RWPE2 (cell line): ENCODE results near the gene PCSK1.

Experiments
- ATAC-seq: fragments of 200-7000 bp; cut with Tn5 transposase; 3 replicates; pipeline ENCODE4 v1.9.1; 2021; ENCODE audit warnings: low read depth
- DNase-seq: peaks from one replicate; pipeline ENCODE4 v3.0.0-alpha.2; 2020; ENCODE audit warnings: low spot score
- H3K27ac ChIP-seq: fragments of 450-650 bp; 2 replicates; pipeline ENCODE4 v1.5.1; 2017; ENCODE audit warnings: mild to moderate bottlenecking; ENCODE audit not compliant: poor library complexity, severe bottlenecking
- H3K27me3 ChIP-seq: fragments of 250-450 bp; sonication (Bioruptor Pico); 2 replicates; pipeline ENCODE4 v1.5.1; 2021; ENCODE audit warnings: mild to moderate bottlenecking, moderate library complexity; ENCODE audit not compliant: insufficient read depth, poor library complexity, severe bottlenecking
- H3K36me3 ChIP-seq: fragments of 250-450 bp; sonication (Bioruptor Pico); 2 replicates; pipeline ENCODE4 v1.5.1; 2020; ENCODE audit warnings: low read depth, mild to moderate bottlenecking, moderate library complexity
- H3K4me1 ChIP-seq: fragments of 250-450 bp; sonication (Bioruptor Pico); 2 replicates; pipeline ENCODE4 v1.5.1; 2021; ENCODE audit warnings: mild to moderate bottlenecking, moderate library complexity; ENCODE audit not compliant: insufficient read depth, poor library complexity, severe bottlenecking
- H3K4me3 ChIP-seq: fragments of 250-450 bp; sonication (Bioruptor Pico); 2 replicates; pipeline ENCODE4 v1.5.1; 2021; ENCODE audit warnings: mild to moderate bottlenecking, moderate library complexity; ENCODE audit not compliant: severe bottlenecking
- H3K9me3 ChIP-seq: fragments of 250-450 bp; sonication (Bioruptor Pico); 2 replicates; pipeline ENCODE4 v1.5.1; 2021; ENCODE audit warnings: mild to moderate bottlenecking, moderate library complexity; ENCODE audit not compliant: severe bottlenecking
- TF ChIP-seq, protein P1 (sequence below): fragments of 450-650 bp; IDR thresholded peaks from one replicate; pipeline ENCODE4 v1.5.1; 2017; ENCODE audit warnings: mild to moderate bottlenecking, moderate library complexity; ENCODE audit not compliant: poor library complexity, severe bottlenecking

The PCSK1 gene

DNA sequence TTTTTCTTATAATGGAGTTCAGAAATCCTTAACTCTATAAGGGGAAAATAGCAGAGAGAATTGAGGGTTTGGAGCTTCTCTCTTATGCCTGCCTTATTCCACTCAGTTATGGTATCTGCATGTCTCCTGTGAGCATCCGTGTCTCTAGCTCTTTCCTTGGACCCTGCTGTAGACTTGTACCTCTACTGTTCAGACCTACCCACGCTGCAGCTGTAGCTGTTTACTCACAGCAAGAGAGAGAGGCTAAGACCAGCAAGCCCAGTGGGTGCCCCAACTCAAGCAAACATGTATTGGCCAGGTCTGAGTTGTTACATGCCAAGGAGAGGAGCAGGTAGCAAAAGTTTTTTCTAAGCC, 7.1 kb upstream of the PCSK1 start:
- TF ChIP-seq, protein P1, sequence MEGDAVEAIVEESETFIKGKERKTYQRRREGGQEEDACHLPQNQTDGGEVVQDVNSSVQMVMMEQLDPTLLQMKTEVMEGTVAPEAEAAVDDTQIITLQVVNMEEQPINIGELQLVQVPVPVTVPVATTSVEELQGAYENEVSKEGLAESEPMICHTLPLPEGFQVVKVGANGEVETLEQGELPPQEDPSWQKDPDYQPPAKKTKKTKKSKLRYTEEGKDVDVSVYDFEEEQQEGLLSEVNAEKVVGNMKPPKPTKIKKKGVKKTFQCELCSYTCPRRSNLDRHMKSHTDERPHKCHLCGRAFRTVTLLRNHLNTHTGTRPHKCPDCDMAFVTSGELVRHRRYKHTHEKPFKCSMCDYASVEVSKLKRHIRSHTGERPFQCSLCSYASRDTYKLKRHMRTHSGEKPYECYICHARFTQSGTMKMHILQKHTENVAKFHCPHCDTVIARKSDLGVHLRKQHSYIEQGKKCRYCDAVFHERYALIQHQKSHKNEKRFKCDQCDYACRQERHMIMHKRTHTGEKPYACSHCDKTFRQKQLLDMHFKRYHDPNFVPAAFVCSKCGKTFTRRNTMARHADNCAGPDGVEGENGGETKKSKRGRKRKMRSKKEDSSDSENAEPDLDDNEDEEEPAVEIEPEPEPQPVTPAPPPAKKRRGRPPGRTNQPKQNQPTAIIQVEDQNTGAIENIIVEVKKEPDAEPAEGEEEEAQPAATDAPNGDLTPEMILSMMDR = peak; percentile 9
- Histone ChIP-seq H3K4me1 (no peaks in the 10 kb centered on the region), H3K4me3 (no peak overlapping the region), H3K36me3 (no peaks in the 10 kb centered on the region), H3K9me3 (no peaks in the 10 kb centered on the region), H3K27me3 (peaks cover 13% of the 10 kb centered on the region), H3K27ac (no peak overlapping the region)
- ATAC-seq (no peak), DNase-seq (no peak)

DNA sequence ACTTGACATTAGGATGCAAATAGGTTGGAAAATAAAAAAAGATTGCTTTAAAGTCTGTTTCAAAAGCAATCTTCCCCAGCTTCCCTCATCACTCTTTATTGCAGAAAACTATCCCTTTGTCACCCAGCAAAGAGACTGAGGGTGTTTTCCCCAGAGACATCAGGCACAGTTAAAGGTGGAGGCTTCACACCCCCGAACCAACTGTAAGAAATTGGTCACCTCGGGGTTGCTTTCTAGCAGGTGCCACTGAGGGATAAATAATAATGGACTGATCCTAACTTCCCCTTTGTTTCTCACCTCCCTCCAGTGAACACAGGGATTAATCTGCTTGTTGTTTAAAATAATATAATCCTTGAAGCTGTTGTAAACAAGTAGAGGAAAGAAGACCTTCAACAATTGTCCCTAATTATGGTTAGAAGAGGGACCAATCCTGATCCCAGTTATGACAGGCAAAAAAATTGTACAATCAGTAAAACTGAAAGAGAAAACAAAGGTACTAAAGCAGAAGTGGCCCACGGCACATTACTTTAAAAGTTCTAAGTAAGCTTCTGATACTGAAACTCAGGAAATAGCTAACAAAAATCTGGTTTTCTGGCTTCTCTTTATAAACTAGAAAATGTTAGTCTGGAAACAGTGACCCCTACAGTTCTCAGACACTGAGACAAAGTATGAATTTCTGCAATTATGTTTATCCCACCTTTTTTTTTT, 6.6 kb upstream of the PCSK1 start:
- Histone ChIP-seq H3K27me3 (peaks cover 13% of the 10 kb centered on the region), H3K4me1 (no peaks in the 10 kb centered on the region), H3K4me3 (no peak overlapping the region), H3K27ac (no peak overlapping the region), H3K36me3 (no peaks in the 10 kb centered on the region), H3K9me3 (no peaks in the 10 kb centered on the region)
- no peak for ATAC-seq
- TF ChIP-seq, protein P1 = peak; percentile 34
- no peak for DNase-seq

DNA sequence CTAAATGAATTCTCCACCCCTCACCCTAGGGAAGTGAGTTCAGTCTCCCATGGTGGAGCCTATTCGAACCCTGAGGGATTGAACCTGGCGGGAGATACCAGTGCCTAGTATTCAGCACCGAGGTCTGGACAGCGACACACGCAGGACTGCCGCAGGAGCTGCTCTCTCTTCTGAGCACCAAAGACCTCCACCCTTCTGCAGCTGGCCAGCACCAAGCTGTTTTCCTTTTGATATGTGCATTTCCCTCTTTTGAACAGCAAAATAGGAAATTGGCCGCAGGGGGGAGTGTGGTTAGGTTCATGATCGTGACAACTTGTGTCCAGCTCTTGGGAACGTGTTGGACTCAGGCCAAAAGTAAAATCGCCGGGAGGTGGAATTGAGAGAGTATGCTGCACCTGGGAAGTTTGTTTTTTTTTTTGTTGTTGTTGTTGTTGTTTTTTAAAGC, 1.2 kb upstream of the PCSK1 start:
- Histone ChIP-seq H3K27me3 (peaks cover 51% of the 10 kb centered on the region), H3K4me3 (no peak overlapping the region), H3K9me3 (no peaks in the 10 kb centered on the region), H3K36me3 (no peaks in the 10 kb centered on the region), H3K4me1 (peaks cover 4% of the 10 kb centered on the region), H3K27ac (no peak overlapping the region)
- TF ChIP-seq, protein P1 = no peak
- ATAC-seq (peak; percentile 82), DNase-seq (no peak)

DNA sequence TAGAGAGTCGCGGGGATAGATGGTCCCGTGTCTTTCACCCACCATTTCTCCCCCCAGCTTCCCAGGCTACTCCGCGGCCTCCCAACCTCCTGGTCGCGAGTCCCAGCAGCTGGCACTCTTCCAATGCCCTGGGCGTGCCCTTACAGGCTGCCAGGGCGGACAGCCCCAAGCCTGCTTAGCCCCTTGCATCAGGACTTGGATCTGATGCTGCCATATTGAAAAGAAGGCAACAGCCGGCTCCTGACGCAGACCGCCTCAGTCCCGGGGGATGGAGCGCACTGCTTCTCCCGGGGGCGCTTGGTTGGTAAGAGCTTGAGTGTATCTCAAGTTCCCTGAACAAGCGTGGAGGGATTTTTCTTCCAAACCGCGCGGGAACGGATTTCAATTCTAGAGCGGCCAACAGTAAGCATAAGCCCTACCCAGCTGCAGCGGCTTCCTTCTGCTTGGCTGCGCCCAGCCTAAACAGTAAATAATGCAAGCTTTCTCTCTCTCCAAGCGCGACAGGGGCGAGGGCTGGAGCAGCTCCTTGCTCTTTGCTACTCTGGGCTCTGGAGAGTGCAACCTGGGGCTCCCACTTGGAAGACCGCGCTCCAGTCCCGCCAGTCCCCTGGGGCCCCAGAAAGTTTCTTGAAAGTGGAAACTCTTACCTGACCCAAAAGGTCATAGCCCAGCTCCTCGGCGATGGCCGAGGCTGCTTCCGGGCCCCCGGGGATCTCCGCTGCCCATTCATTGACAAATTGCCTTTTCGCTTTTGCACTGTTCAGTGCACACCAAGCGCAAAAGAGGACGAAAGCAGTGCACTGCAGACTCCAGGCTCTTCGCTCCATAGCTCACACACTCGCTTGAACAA, 607 bp downstream of the PCSK1 start:
- DNase-seq = no peak
- H3K27me3 ChIP-seq = peaks cover 45% of the 10 kb centered on the region
- H3K4me1 ChIP-seq = peaks cover 4% of the 10 kb centered on the region
- no peak overlapping the region for H3K4me3 ChIP-seq
- ATAC-seq = no peak
- no peaks in the 10 kb centered on the region for H3K36me3 ChIP-seq
- H3K27ac ChIP-seq = no peak overlapping the region
- TF ChIP-seq, protein P1 = no peak
- no peaks in the 10 kb centered on the region for H3K9me3 ChIP-seq
